HG02884 (cell line): ENCODE data around the gene ADAMTS20.
A peak's percentile ranks its signal among the peaks of the same experiment; 100 is the strongest.
"Not testable (repeated sequence)": the region's sequence is repeated elsewhere in the genome, so short reads cannot be mapped to it uniquely, and the experiment has no call there.

Source experiments
- ATAC-seq: cut with Tn5 transposase; IDR thresholded peaks from one replicate; pipeline ENCODE4 v1.9.1; 2021; ENCODE audit warnings: mild to moderate bottlenecking, moderate library complexity; ENCODE audit not compliant: unreplicated experiment

ADAMTS20 gene

GRCh38 chr12:43370263-43370662 is 181.7 kb downstream of the ADAMTS20 start:
- no peak for ATAC-seq

DNA sequence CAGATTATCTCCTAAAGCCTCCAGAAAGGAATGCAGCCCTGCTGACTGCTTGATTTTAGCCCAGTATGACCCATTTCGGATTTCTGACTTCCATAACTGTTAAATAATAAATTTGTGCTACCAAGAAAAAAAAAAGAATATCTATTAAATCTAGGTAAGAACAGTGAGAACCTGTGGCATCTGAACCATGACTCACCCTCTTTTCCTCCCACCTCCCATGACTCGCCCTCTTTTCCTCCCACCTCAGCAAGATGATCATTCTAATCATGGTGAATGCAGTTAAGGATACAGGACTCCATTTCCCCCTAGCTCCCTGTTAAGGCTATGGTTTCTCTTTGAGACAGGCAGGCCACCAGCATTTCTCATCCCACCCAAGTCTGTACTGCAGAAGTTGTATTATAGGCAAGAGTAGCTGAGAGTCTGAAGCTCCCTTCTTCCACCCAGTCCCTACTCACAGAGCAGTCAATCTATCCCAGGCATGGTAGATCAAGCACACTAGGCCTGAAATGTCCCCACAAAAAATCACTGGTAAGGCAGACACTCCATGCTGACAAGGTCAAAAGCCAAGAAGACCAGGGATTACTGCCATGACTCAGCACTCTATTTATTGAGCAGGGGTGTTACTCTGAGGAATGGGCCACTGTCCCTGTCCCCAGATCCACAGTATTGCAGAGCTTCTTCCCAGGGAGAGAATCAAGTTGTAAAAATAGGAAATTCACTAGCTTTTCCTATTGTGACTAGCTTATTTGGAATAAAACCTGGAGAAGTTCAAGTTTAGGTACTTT is 188.9 kb downstream of the ADAMTS20 start:
- ATAC-seq: no peak

GRCh38 chr12:43361031-43361710 is 190.8 kb downstream of the ADAMTS20 start:
- ATAC-seq: no peak

GRCh38 chr12:43360001-43360400 is 192.0 kb downstream of the ADAMTS20 start:
- not testable (repeated sequence) for ATAC-seq

DNA sequence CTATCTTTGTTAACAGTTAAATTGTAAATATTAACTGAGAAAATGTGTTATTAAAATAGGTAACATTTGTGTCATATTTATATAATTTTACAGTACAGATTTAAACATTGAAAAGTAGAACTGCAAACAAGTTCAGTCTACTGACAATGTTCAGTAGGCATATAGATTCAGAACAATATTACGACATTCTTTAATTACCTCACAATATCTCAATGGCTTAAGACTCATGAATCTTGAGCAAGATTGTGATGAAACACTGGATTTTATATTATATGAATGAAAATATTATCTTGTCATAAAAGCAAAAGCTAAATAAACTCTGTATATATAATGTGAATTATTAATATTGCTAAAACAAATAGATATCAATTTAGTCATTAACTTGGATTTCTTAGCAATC is 194.9 kb downstream of the ADAMTS20 start:
- ATAC-seq: no peak

DNA sequence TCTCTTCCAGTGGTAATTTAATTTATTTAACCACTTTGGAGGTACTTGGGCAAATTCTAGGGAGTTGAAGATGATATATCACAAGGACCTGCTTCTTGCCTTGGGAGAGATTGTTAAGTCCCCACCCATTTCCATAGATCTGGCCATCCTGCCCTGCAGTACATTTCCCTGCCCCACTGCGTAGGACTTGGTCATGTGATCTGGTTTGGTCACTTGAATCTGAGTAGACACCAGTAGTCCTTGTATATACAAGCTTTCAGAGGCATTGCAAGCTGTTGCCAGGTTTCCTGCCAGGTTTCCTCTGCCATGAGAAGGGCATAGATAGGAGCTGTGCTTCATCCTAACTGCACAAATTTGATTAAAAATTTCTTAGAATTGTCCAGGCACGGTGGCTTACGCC is 200.0 kb downstream of the ADAMTS20 start:
- ATAC-seq: no peak

DNA sequence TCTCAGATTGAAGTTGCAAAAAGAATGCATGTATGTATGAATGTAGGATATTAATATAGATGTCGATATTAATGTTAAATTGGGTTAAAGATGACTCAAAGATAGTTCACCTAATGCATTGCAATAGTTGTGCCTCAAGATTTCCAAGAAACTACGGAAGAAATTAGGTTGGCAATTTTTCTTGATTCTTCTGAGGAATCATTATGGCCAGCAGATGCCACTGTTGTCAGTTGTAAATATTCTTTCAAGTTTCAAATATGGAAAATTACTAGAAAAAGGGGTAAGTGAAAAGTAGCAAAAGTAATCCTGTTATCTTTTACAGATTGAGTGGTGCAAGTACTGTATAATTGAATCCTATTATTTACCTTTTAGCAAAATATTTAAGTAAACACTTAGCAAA is 202.1 kb downstream of the ADAMTS20 start:
- ATAC-seq: no peak

DNA sequence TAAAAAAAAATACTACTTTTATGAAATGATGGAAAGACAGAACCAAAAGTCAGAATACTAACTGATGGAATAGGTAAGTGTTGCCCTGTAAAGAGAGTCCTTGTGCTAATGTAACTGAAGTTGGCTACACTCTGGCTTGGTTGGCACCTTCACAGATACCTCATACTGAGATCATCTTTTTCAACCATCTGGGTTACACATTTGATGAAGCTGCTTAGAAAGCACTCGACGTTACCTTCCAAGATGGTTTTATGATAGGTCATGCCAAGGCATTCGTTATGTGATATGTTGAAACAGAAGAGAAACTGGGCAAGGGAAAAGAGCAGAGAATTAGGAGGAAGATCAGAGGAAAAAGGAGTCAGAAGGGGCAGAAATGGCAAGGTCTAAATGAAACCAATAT is 203.8 kb downstream of the ADAMTS20 start:
- ATAC-seq: no peak

GRCh38 chr12:43347026-43347425 is 205.0 kb downstream of the ADAMTS20 start:
- ATAC-seq: no peak

DNA sequence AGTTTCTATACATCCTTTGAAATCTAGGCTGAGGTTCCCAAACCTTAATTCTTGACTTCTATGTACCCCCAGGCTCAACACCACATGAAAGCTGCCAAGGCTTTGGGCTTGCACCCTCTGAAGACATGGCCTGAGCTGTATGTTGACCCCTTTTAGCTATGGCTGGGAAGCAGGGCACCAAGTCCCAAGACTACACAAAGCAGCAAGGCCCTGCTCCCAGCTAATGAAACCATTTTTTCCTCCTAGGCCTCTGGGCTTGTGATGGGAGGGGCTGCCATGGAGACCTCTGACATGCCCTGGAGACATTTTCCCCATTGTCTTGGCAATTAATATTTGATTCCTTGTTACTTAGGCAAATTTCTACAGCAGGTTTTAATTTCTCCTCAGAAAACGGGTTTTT is 207.0 kb downstream of the ADAMTS20 start:
- ATAC-seq: no peak

- not testable (repeated sequence) for ATAC-seq
Observed at GRCh38 chr12:43341785-43342313, 210.2 kb downstream of the ADAMTS20 start.

GRCh38 chr12:43338848-43339526 is 213.0 kb downstream of the ADAMTS20 start:
- peak; percentile 61 for ATAC-seq

- ATAC-seq: peak; percentile 52
Observed at GRCh38 chr12:43337571-43338444, 214.2 kb downstream of the ADAMTS20 start.

DNA sequence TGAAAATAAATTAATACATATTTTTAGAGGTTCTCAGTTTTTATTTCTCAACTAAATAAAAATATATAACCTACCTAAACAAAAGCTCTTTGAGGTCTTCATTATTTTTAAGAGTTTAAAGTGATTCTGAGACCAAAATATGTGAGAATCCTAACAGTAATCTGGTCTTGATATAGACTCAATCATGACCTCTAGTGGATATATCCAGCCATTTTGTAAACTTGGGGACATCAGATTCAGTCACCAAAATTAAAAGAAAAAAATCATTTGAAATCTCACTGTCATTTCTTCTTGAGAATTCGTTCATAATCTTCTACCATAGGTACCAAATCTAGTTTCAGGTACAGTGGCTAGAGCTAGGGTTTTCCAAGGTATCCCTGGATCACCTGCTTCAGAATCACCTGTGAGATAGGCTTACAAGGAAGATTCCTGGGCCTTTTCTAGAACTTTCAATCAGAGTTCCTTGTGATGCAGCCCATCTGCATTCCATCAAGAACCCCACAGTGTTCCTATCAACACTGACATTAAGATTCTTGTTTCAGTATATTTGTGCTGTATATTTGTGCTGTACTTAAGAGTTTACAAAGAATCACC is 214.9 kb downstream of the ADAMTS20 start:
- no peak for ATAC-seq

- no peak for ATAC-seq
Observed at GRCh38 chr12:43333644-43334043, 218.4 kb downstream of the ADAMTS20 start.

DNA sequence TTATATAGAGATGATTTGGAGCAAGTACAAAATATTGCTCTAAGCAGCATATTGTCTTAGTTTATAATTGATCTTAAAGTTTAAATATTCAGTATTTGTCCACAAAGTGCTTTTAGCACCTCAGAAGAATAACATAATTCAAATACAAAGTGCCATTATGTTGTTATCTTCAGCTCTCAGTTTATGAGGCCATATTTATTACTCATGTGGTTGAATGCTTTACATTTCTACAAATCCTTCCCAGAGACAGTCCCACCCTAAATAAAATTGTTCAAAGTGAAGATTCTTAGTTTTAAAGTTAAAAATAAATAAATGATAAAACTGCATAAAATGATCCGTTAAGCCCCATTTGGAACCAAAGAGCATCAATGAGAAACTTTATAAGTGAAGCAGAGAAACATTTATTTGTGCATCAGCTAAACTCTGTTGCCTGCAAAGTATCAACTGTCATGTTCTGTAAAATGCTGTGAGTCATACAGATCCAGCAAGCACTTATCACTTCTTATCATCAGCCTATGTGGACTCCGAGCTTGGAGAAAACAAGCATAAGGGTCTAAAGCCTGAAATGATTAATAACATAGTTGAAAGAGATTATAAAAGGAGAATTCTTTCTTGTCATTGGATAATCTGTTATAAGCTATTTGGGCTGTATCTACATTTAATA is 218.9 kb downstream of the ADAMTS20 start:
- ATAC-seq: no peak

GRCh38 chr12:43331935-43332334 is 220.1 kb downstream of the ADAMTS20 start:
- ATAC-seq: no peak

DNA sequence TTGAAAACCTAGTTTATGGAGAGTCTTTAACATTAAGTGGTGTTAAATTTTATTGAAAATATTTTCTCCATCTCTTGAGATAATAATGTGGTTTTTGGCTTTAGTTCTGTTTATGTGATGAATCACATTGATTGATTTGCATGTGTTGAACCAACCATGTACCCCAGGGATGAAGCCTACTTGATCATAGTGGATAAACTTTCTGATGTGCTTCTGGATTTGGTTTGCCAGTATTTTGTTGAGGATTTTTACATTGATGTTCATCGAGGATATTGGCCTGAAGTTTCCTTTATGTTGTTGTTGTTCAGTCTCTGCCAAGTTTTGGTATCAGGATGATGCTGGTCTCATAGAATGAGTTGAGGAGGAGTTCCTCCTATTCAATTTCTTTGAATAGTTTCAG is 222.6 kb downstream of the ADAMTS20 start:
- no peak for ATAC-seq

GRCh38 chr12:43325786-43326185 is 226.2 kb downstream of the ADAMTS20 start:
- ATAC-seq: peak; percentile 60

DNA sequence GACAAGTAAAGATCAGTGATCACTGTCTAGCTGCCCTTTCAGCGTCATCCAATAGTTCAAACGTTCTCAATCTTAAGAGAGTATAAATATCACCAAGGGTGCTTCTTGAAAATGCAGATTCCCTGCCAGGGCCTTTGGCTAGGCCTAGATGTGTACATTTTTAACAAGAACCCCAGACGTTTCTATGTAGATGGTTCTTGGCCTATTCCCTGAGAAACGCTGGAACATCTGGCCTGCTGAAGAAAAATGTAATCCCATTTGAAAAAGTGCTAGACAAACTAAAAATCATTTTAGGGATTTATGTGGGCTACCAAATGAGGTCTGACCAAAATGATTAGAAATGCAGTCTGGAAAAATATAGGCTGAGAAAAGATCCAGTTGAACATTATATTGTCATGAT is 231.7 kb downstream of the ADAMTS20 start:
- ATAC-seq: no peak
